ENCODE data around the gene CRMP1. TPM values are rescaled to one million over a fixed set of nuclear protein-coding genes. Genes with fewer than 3 reads are reported as not detected.
"Not testable (repeated sequence)": the region's sequence is repeated elsewhere in the genome, so short reads cannot be mapped to it uniquely, and the experiment has no call there.

CRMP1 gene
- total RNA-seq, 1 donor from 2014 or later: 1.9 TPM

- intact Hi-C loops (cut with DNase I): no loop called here
- peak in 1 of 2 donors; percentile 77 for DNase-seq (ENCODE audit: low spot score in 2 of 2)
- H3K27me3 ChIP-seq: no peaks in the 10 kb centered on the region
- no peaks in the 10 kb centered on the region for H3K36me3 ChIP-seq
- no peak for TF ChIP-seq CTCF (IDR thresholded peaks at IDR 0.05)
- peaks cover 4% of the 10 kb centered on the region in 2 donors for H3K4me1 ChIP-seq
- H3K9me3 ChIP-seq: no peaks in the 10 kb centered on the region
- H3K27ac ChIP-seq: peak overlapping the region; percentile 49 to 53
- peak overlapping the region; percentile 36 to 53 for H3K4me3 ChIP-seq
Observed at GRCh38 chr4:5839751-5840674, 52.9 kb downstream of the CRMP1 start.

- Histone ChIP-seq H3K9me3 (no peaks in the 10 kb centered on the region), H3K27me3 (no peaks in the 10 kb centered on the region), H3K27ac (peak overlapping the region; percentile 49 to 53), H3K36me3 (no peaks in the 10 kb centered on the region), H3K4me1 (peaks cover 4% of the 10 kb centered on the region in 2 donors), H3K4me3 (peak overlapping the region in 1 of 2 donors; percentile 53)
- intact Hi-C loops (cut with DNase I): no loop called here
- no peak for TF ChIP-seq CTCF (IDR thresholded peaks at IDR 0.05)
- DNase-seq (ENCODE audit: low spot score in 2 of 2): no peak
Observed at GRCh38 chr4:5839332-5839731, 53.6 kb downstream of the CRMP1 start.

- DNase-seq (ENCODE audit: low spot score in 2 of 2); H3K27ac ChIP-seq; H3K27me3 ChIP-seq; H3K36me3 ChIP-seq; H3K9me3 ChIP-seq; H3K4me1 ChIP-seq; H3K4me3 ChIP-seq; intact Hi-C loops (cut with DNase I): not testable (repeated sequence)
Observed at GRCh38 chr4:5837483-5837882, 55.4 kb downstream of the CRMP1 start.

GRCh38 chr4:5836943-5837342 is 55.9 kb downstream of the CRMP1 start:
- intact Hi-C loops (cut with DNase I): no loop called here
- no peak overlapping the region for H3K4me3 ChIP-seq
- no peak overlapping the region for H3K27ac ChIP-seq
- H3K4me1 ChIP-seq: peaks cover 4% of the 10 kb centered on the region in 2 donors
- no peaks in the 10 kb centered on the region for H3K36me3 ChIP-seq
- TF ChIP-seq CTCF (IDR thresholded peaks at IDR 0.05): no peak
- no peak for DNase-seq (ENCODE audit: low spot score in 2 of 2)
- H3K27me3 ChIP-seq: no peaks in the 10 kb centered on the region
- no peaks in the 10 kb centered on the region for H3K9me3 ChIP-seq

- DNase-seq (ENCODE audit: low spot score in 2 of 2): no peak
- H3K4me1 ChIP-seq: no peaks in the 10 kb centered on the region
- H3K27ac ChIP-seq: no peak overlapping the region
- TF ChIP-seq CTCF (IDR thresholded peaks at IDR 0.05): no peak
- no peaks in the 10 kb centered on the region for H3K27me3 ChIP-seq
- no peaks in the 10 kb centered on the region for H3K36me3 ChIP-seq
- no peaks in the 10 kb centered on the region for H3K9me3 ChIP-seq
- H3K4me3 ChIP-seq: no peak overlapping the region
- intact Hi-C loops (cut with DNase I): no loop called here
Observed at GRCh38 chr4:5828005-5828391, 64.9 kb downstream of the CRMP1 start.

- no peak for DNase-seq (ENCODE audit: low spot score in 2 of 2)
- H3K36me3 ChIP-seq: no peaks in the 10 kb centered on the region
- no peaks in the 10 kb centered on the region for H3K4me1 ChIP-seq
- no peak for TF ChIP-seq CTCF (IDR thresholded peaks at IDR 0.05)
- no peak overlapping the region for H3K4me3 ChIP-seq
- no peaks in the 10 kb centered on the region for H3K27me3 ChIP-seq
- no peak overlapping the region for H3K27ac ChIP-seq
- intact Hi-C loops (cut with DNase I): no loop called here
- no peaks in the 10 kb centered on the region for H3K9me3 ChIP-seq
Observed at GRCh38 chr4:5827108-5828004, 65.5 kb downstream of the CRMP1 start.

Measured in ascending aorta (tissue), 2 donors.